ENCODE data around the gene TTC39C. TPM values are rescaled to one million over a fixed set of nuclear protein-coding genes. Genes with fewer than 3 reads are reported as not detected.
A peak's percentile ranks its signal among the peaks of the same experiment; 100 is the strongest.

Gene TTC39C
- total RNA-seq, 1 donor from 2014 or later: 42.6 TPM

- DNase-seq: peak; percentile 12
Measured at GRCh38 chr18:24089076-24089475, 74.5 kb downstream of the TTC39C start.

- DNase-seq: no peak
Measured at GRCh38 chr18:24089515-24090337, 75.2 kb downstream of the TTC39C start.

- DNase-seq: no peak
Measured at GRCh38 chr18:24090876-24091275, 76.3 kb downstream of the TTC39C start.

DNA sequence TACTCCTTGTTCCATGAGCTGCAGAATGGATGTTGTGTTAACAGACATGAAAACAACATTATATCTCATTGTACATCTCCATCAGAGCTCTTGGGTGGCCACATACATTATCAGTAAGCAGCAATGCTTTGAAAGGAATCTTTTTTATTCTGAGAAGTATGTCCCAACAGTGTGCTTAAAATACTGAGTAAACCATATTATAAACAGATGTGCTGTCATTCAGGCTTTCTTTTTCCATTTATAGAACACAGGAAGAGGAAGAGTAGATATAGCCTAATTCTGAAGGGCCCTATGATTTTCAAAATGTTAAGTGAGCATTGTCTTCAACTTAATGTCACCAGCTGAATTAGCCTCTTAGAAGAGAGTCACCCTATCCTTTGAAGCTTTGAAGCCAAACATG lies 80.0 kb downstream of the TTC39C start:
- peak; percentile 79 for DNase-seq

- DNase-seq: no peak
Measured at GRCh38 chr18:24095976-24096375, 81.4 kb downstream of the TTC39C start.

DNA sequence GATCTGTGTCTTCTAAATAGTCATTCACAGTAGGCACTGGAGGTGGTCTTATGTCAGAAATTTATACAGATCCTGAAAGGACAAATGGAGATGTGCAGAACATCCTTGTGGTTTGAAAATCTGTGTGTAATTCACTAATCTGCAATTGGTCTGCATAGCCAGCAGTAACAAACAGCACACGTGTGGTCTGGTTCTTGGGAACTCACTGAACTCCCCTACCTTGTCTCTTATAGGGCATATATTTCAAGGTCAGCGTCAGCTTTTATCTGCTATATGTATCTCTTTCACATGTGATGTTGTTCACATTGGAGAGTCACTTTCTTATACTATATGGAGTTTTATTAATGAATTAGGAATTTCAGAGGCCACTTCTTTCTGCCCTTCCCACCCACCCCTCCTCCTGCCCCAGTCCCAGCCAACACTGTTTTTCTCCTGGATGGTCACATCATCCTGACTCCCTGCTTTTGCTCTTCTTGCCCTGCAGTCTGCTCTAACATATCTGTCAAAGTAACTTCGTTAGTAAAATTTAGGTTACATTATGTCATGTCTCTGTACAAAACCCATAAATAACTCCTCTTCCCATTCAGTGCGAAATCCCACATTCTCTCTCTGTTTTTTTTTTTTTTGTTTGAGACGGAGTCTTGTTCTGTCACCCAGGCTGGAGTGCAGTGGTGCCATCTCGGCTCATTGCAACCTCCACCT lies 88.9 kb downstream of the TTC39C start:
- DNase-seq: no peak

GRCh38 chr18:24104486-24104885 lies 89.9 kb downstream of the TTC39C start:
- DNase-seq: no peak

GRCh38 chr18:24108641-24109040 lies 94.1 kb downstream of the TTC39C start:
- no peak for DNase-seq

DNA sequence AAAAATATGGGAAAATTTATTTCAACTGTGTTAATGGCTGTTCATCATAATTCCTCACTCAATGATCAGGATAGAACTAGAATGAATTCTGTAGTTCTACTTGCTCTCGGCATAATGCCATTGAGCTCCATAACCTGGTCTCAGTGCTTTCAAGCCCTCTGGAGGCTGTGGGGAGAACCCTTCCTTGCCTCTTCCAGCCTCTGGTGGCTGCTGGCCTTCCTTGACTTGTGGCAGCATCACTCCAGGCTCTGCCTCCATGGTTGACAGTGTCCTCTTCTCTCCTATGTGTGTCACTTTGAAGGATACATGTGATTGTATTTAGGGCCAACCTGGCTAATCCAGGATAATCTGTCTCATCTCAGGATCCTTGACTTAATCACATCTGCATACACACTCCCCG lies 97.4 kb downstream of the TTC39C start:
- no peak for DNase-seq

- DNase-seq: no peak
Measured at GRCh38 chr18:24112464-24112863, 97.9 kb downstream of the TTC39C start.

DNA sequence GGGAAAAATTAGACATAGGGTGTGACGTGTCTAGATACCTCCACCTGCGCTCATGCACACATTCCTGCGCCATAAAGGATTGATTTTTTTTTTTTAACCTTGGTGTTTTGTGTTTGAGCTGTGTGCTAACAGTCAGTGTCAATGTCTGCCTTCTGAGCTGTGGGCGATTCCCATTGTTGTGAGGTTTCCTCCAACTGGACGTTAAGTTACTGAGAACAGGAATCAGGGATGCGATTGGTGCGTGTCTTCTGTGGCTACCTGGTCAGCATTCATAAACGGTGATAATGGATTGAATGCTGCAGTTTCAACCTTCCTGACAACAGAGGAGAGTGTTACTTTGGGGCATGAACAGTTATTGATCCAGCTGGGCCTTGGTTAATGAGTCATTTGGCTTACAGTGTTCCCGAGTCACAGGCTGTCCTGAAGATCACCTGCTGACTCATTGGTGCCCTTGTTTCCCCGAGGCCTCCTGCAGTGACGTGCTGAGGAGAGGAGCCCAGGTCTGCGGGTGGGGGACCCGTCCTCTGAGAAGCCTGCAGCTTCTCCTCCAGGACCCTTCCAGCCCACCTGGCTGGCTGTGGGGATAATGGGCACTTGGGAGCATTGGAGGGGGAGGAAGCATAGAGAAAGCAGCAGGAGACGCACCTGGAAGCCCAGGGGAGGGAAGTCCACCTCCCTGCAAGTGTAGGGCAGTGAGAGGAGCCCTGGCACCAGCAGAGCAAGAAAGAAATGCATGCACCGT lies 98.5 kb downstream of the TTC39C start:
- no peak for DNase-seq

GRCh38 chr18:24114924-24115549 lies 100.5 kb downstream of the TTC39C start:
- no peak for DNase-seq

DNA sequence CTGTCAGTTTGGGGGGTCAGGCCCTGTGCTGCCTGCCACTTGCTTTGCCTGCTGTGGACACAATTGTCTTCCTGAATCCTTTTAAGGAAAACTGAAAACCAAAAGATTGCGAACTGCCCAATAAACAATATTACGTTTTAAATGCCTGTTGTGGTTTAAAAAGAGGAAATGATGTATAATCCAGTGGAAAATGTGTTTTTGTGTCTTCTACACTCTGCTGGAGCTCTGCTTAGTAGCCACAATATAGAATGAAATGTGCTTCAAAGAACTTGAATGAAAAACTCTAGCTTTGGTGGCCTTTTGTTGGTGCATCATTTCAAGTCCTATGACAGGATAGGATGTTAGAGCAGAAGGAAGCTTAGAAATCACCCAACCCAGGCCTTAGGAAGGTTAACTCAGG lies 101.1 kb downstream of the TTC39C start:
- DNase-seq: no peak

GRCh38 chr18:24118750-24119577 lies 104.4 kb downstream of the TTC39C start:
- DNase-seq: peak; percentile 55

GRCh38 chr18:24120676-24121075 lies 106.1 kb downstream of the TTC39C start:
- no peak for DNase-seq

GRCh38 chr18:24121625-24122024 lies 107.1 kb downstream of the TTC39C start:
- DNase-seq: no peak

DNA sequence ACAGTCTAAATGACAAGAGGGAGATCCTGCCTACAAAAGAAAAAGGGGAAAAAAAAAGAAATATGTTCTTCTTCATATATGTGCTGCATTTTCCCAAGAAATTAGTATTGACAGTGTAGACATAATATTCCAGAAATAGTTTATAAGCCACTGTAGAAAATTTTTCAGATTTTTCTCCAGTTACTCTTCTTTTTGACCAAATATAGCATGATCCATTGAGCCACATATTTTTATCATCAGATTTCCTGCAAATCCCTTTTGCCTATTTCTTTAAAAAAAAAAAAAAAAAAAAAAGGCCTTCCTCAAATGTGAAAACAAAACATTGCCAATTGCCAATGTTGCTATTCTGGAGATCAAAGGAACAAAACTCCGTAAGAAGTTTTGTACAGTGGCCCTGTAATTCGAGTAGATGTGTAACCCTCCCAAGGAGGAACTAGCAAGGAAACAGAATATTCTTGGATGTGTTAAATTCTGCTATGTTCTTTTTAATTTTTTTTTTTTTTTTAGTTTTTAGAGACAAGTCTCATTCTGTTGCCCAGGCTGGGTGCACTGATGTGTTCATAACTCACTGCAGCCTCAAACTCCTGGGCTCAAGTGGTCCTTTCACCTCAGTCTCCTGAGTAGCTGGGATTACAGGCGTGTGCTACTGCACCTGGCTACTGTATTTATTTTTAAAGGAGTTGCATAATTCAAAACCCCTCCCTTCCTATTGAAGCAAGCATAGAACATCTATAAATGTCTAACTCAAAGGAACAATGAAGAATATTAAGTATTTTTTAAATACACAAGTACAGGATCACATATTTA lies 111.8 kb downstream of the TTC39C start:
- no peak for DNase-seq

GRCh38 chr18:24127735-24128134 lies 113.2 kb downstream of the TTC39C start:
- no peak for DNase-seq

GRCh38 chr18:24128700-24129099 lies 114.1 kb downstream of the TTC39C start:
- DNase-seq: no peak

- DNase-seq: no peak
Measured at GRCh38 chr18:24130494-24130893, 115.9 kb downstream of the TTC39C start.

GRCh38 chr18:24136967-24137373 lies 122.4 kb downstream of the TTC39C start:
- no peak for DNase-seq

All from skin of body (tissue), 2 donors.